ENCODE results near the gene HSD3B7.

Gene HSD3B7

DNA sequence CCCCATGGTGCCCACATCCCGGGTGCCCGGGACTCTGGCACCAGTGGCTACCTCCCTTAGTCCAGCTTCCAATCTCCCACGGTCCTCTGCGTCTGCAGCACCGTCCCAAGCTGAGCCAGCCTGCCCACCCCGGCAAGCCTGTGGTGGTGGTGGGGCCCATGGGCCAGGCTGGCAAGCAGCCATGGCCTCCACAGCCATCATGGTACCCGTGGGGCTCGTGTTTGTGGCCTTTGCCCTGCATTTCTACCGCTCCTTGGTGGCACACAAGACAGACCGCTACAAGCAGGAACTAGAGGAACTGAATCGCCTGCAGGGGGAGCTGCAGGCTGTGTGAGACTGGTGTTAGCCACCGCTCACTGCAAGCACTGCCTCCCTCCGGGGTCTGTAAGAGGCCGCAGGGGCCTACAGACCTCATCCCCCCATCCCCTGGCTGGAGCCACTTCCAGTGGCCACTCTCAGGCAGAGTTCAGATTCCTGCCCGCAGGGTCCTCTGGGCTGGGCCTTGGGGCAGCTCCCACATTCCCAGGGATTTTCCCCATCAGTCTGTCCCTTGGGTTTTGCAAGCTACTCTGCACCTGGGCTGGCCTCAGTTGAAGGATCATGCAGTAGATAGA, 31.4 kb upstream of the HSD3B7 start:
- Histone ChIP-seq H2AK5ac (ENCODE audit: low read length) (peak overlapping the region; percentile 36), H4K12ac (ENCODE audit: low read depth, low read length) (no peak overlapping the region), H3K9ac (ENCODE audit: low read length) (no peak overlapping the region), H3K4me3 (ENCODE audit: low read depth, low read length) (no peak overlapping the region), H3K4me2 (ENCODE audit: low read length) (no peak overlapping the region), H3K27ac (ENCODE audit: low read depth, low read length) (no peak overlapping the region), H3K79me2 (ENCODE audit: control insufficient read depth, insufficient read depth, low read length, poor library complexity) (peaks cover 7% of the 10 kb centered on the region), H2BK12ac (ENCODE audit: low read length) (no peak overlapping the region), H2BK5ac (ENCODE audit: low read depth, low read length, poor library complexity) (no peak overlapping the region), H3K18ac (ENCODE audit: low read length) (no peak overlapping the region), H3K79me1 (ENCODE audit: low read length) (peaks cover 18% of the 10 kb centered on the region), H4K8ac (ENCODE audit: low read depth, low read length) (no peak overlapping the region), H3K4me1 (ENCODE audit: control insufficient read depth in 1 of 2, insufficient read depth in 2 of 2, low read length in 2 of 2) (peaks cover 19 to 25% of the 10 kb centered on the region in 2 experiments), H3K9me3 (ENCODE audit: insufficient read depth, low read depth, low read length) (no peaks in the 10 kb centered on the region), H3K23ac (ENCODE audit: low read length) (no peak overlapping the region), H3K4ac (ENCODE audit: low read depth, low read length) (no peak overlapping the region), H3K36me3 (ENCODE audit: control insufficient read depth in 1 of 2, insufficient read depth in 2 of 2, low read length in 2 of 2) (peaks cover 0 to under 1% of the 10 kb centered on the region in 2 experiments), H4K91ac (ENCODE audit: low read depth, low read length) (no peak overlapping the region), H3K14ac (ENCODE audit: low read length) (no peak overlapping the region), H2AFZ (ENCODE audit: insufficient read depth, low read length, poor library complexity) (no peak overlapping the region), H2BK120ac (ENCODE audit: insufficient read depth, low read length, poor library complexity) (no peak overlapping the region), H3K27me3 (ENCODE audit: insufficient read depth, low read length) (no peaks in the 10 kb centered on the region)
- no CpG with 5 or more reads among the region's 15 CpGs for WGBS (ENCODE audit: extremely low coverage, insufficient coverage, insufficient read length)
- peak; percentile 58 to 77 for DNase-seq

DNA sequence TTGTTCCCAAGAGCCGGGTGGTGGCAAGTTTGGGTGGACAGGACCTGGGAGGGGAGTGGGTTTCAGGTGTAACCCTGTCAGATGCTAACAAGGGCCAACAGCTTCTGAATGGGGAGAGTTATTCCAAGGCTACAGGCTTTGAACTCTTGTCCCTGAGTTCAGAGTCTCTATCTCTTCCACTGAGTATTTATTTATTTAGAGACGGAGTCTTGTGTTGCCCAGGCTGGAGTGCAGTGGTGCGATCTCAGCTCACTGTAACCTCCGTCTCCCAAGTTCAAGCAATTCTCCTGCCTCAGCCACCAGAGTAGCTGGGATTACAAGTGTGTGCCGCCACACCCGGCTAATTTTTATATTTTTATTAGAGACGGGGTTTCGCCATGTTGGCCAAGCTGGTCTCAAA, 30.0 kb upstream of the HSD3B7 start:
- Histone ChIP-seq H3K79me2 (ENCODE audit: control insufficient read depth, insufficient read depth, low read length, poor library complexity) (peaks cover 6% of the 10 kb centered on the region), H4K8ac (ENCODE audit: low read depth, low read length) (no peak overlapping the region), H2BK5ac (ENCODE audit: low read depth, low read length, poor library complexity) (no peak overlapping the region), H3K4me1 (ENCODE audit: control insufficient read depth in 1 of 2, insufficient read depth in 2 of 2, low read length in 2 of 2) (peaks cover 15 to 21% of the 10 kb centered on the region in 2 experiments), H4K91ac (ENCODE audit: low read depth, low read length) (no peak overlapping the region), H3K9ac (ENCODE audit: low read length) (no peak overlapping the region), H2AK5ac (ENCODE audit: low read length) (no peak overlapping the region), H3K9me3 (ENCODE audit: insufficient read depth, low read depth, low read length) (no peaks in the 10 kb centered on the region), H3K27ac (ENCODE audit: low read depth, low read length) (no peak overlapping the region), H3K79me1 (ENCODE audit: low read length) (peaks cover 8% of the 10 kb centered on the region), H3K18ac (ENCODE audit: low read length) (no peak overlapping the region), H2BK12ac (ENCODE audit: low read length) (no peak overlapping the region), H3K23ac (ENCODE audit: low read length) (no peak overlapping the region), H4K12ac (ENCODE audit: low read depth, low read length) (no peak overlapping the region), H2AFZ (ENCODE audit: insufficient read depth, low read length, poor library complexity) (no peak overlapping the region), H3K14ac (ENCODE audit: low read length) (no peak overlapping the region), H3K27me3 (ENCODE audit: insufficient read depth, low read length) (no peaks in the 10 kb centered on the region), H3K4me3 (ENCODE audit: low read depth, low read length) (no peak overlapping the region), H2BK120ac (ENCODE audit: insufficient read depth, low read length, poor library complexity) (no peak overlapping the region), H3K36me3 (ENCODE audit: control insufficient read depth in 1 of 2, insufficient read depth in 2 of 2, low read length in 2 of 2) (peaks cover 8 to 11% of the 10 kb centered on the region in 2 experiments), H3K4ac (ENCODE audit: low read depth, low read length) (no peak overlapping the region), H3K4me2 (ENCODE audit: low read length) (no peak overlapping the region)
- DNase-seq = no peak
- no CpG with 5 or more reads among the region's 8 CpGs for WGBS (ENCODE audit: extremely low coverage, insufficient coverage, insufficient read length)

DNA sequence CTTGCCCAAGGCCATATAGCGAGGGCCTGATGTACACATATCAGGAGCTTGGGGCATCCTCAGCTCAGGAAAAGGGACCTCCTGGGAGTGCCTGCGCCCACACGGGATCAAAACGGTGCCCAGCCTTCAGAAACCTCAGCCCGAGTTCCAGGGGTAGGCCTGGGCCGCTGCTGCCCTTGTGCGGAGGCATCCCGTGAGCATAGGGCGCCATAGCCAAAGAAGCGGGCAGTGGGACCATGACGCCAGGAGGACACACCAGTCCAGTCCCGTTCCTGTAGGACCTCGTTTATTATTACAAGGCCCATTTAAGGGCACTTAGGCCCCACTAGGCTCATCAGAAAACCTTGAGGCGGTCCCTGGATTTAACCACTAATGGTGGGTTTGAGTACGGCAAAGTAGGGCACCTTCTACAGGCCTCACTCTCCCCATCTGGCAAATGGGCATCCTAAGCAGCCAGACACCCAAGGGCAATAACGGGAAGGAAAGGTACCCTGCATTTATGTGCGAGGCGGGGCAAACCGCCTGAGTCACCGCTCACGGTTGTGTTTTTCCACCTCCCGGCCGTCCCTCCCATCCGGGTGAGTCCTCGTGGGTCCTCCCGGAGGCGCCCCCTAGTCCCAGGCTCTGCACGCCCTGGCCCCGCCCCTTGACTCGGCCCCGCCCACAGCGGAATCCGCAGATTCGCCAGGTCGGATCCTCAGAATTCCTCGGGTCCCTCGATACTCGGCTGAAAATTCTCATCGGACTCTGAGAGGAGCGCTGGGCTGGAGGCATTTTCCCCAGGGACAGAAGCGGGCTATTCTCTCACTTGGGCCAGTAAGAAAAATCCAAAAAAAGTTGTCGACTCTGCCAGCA, 28.2 kb upstream of the HSD3B7 start:
- peak; percentile 76 to 83 for DNase-seq
- Histone ChIP-seq H3K4me3 (ENCODE audit: low read depth, low read length) (peak overlapping the region; percentile 84), H3K18ac (ENCODE audit: low read length) (peak overlapping the region; percentile 48), H3K27me3 (ENCODE audit: insufficient read depth, low read length) (no peaks in the 10 kb centered on the region), H3K4me1 (ENCODE audit: control insufficient read depth in 1 of 2, insufficient read depth in 2 of 2, low read length in 2 of 2) (peaks cover 9 to 12% of the 10 kb centered on the region in 2 experiments), H4K12ac (ENCODE audit: low read depth, low read length) (peak overlapping the region; percentile 60), H3K4ac (ENCODE audit: low read depth, low read length) (no peak overlapping the region), H2BK120ac (ENCODE audit: insufficient read depth, low read length, poor library complexity) (peak overlapping the region; percentile 74), H3K23ac (ENCODE audit: low read length) (no peak overlapping the region), H3K9ac (ENCODE audit: low read length) (peak overlapping the region; percentile 91), H3K27ac (ENCODE audit: low read depth, low read length) (peak overlapping the region; percentile 96), H3K36me3 (ENCODE audit: control insufficient read depth in 1 of 2, insufficient read depth in 2 of 2, low read length in 2 of 2) (peaks cover 21 to 28% of the 10 kb centered on the region in 2 experiments), H2BK5ac (ENCODE audit: low read depth, low read length, poor library complexity) (peak overlapping the region; percentile 73), H2BK12ac (ENCODE audit: low read length) (peak overlapping the region; percentile 55), H3K79me2 (ENCODE audit: control insufficient read depth, insufficient read depth, low read length, poor library complexity) (peaks cover 6% of the 10 kb centered on the region), H4K8ac (ENCODE audit: low read depth, low read length) (peak overlapping the region; percentile 96), H3K14ac (ENCODE audit: low read length) (peak overlapping the region; percentile 77), H3K4me2 (ENCODE audit: low read length) (peak overlapping the region; percentile 76), H4K91ac (ENCODE audit: low read depth, low read length) (peak overlapping the region; percentile 76), H3K79me1 (ENCODE audit: low read length) (peaks cover 8% of the 10 kb centered on the region), H2AK5ac (ENCODE audit: low read length) (no peak overlapping the region), H3K9me3 (ENCODE audit: insufficient read depth, low read depth, low read length) (no peaks in the 10 kb centered on the region), H2AFZ (ENCODE audit: insufficient read depth, low read length, poor library complexity) (peak overlapping the region; percentile 76)
- WGBS (ENCODE audit: extremely low coverage, insufficient coverage, insufficient read length) = no CpG with 5 or more reads among the region's 42 CpGs

DNA sequence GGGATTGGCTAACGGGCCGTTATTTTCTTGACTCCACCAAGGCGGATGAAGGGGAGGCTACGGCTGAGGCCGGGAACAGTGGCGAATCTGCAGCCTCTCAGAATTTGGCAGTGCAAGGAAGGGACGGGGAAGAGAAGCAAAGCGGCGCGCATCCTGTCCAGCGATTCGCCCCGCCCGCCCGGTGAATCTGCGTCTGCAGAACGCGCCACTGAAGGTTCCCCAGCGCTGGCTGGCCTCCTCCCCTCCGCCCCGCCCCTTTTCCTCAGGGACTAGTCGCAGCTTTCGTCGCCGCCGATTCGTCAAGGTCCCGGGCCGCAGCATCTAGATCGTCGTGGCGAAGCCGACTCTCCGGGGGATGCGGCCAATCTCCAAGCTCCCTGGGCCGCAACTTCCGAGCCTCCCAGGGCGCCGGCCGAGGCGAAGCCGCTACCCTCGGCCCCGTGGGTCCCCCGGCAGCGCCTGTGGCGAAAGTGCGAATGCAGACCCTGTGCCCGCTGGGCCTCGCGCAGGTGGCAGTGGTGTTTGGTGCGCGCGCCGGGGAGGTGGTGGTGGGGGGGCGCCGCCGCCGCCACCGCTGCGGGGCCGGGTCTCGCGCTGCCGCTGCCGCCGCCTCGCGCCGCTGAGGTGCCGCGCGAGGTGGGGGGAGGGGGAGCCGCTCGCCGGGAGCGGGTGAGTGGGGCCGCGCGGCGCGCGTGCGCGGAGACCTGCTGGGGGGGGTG, 27.4 kb upstream of the HSD3B7 start, which contains the start of gene SETD1A:
Gene SETD1A, plus strand, starts transcription at position 299 of the 719 bp plus-strand sequence. CDS start 978 bp downstream, outside the sequence.
- Histone ChIP-seq H3K9me3 (ENCODE audit: insufficient read depth, low read depth, low read length) (no peaks in the 10 kb centered on the region), H3K4me1 (ENCODE audit: control insufficient read depth in 1 of 2, insufficient read depth in 2 of 2, low read length in 2 of 2) (peaks cover 9 to 12% of the 10 kb centered on the region in 2 experiments), H3K4ac (ENCODE audit: low read depth, low read length) (peak within 1 kb of the TSS; percentile 75), H3K9ac (ENCODE audit: low read length) (peak within 1 kb of the TSS; percentile 99), H2BK120ac (ENCODE audit: insufficient read depth, low read length, poor library complexity) (peak within 1 kb of the TSS; percentile 99), H3K36me3 (ENCODE audit: control insufficient read depth in 1 of 2, insufficient read depth in 2 of 2, low read length in 2 of 2) (peaks cover 27 to 32% of the 10 kb centered on the region in 2 experiments), H2BK5ac (ENCODE audit: low read depth, low read length, poor library complexity) (peak within 1 kb of the TSS; percentile 97), H3K27me3 (ENCODE audit: insufficient read depth, low read length) (no peaks in the 10 kb centered on the region), H3K23ac (ENCODE audit: low read length) (no peak within 1 kb of the TSS), H2AFZ (ENCODE audit: insufficient read depth, low read length, poor library complexity) (peak within 1 kb of the TSS; percentile 93), H4K12ac (ENCODE audit: low read depth, low read length) (peak within 1 kb of the TSS; percentile 92), H3K79me2 (ENCODE audit: control insufficient read depth, insufficient read depth, low read length, poor library complexity) (peaks cover 6% of the 10 kb centered on the region), H3K4me2 (ENCODE audit: low read length) (peak within 1 kb of the TSS; percentile 79), H2AK5ac (ENCODE audit: low read length) (no peak within 1 kb of the TSS), H3K18ac (ENCODE audit: low read length) (peak within 1 kb of the TSS; percentile 93), H3K27ac (ENCODE audit: low read depth, low read length) (peak within 1 kb of the TSS; percentile 96), H2BK12ac (ENCODE audit: low read length) (peak within 1 kb of the TSS; percentile 64), H3K4me3 (ENCODE audit: low read depth, low read length) (peak within 1 kb of the TSS; percentile 84), H3K79me1 (ENCODE audit: low read length) (peaks cover 8% of the 10 kb centered on the region), H4K91ac (ENCODE audit: low read depth, low read length) (peak within 1 kb of the TSS; percentile 98), H4K8ac (ENCODE audit: low read depth, low read length) (peak within 1 kb of the TSS; percentile 96), H3K14ac (ENCODE audit: low read length) (peak within 1 kb of the TSS; percentile 91)
- no CpG with 5 or more reads among the region's 85 CpGs for WGBS (ENCODE audit: extremely low coverage, insufficient coverage, insufficient read length)
- peak; percentile 93 to 96 for DNase-seq

Data from trophoblast cell (in vitro differentiated cells and primary cell).